Neural progenitor cell (in vitro differentiated cells): ENCODE data around the gene GSG1L.

Experiments used
- EZH2 ChIP-seq: fragments of 200-600 bp; sonication (generic); IDR thresholded peaks from 2 replicates; pipeline ENCODE4 v1.6.1; 2017; ENCODE audit warnings: antibody characterized with exemption, mild to moderate bottlenecking, moderate library complexity
- TF ChIP-seq, protein P1 (sequence below): fragments of 200-600 bp; sonication (generic); IDR thresholded peaks from 2 replicates; pipeline ENCODE4 v1.5.1; 2017; ENCODE audit warnings: antibody characterized with exemption, mild to moderate bottlenecking

DNA sequence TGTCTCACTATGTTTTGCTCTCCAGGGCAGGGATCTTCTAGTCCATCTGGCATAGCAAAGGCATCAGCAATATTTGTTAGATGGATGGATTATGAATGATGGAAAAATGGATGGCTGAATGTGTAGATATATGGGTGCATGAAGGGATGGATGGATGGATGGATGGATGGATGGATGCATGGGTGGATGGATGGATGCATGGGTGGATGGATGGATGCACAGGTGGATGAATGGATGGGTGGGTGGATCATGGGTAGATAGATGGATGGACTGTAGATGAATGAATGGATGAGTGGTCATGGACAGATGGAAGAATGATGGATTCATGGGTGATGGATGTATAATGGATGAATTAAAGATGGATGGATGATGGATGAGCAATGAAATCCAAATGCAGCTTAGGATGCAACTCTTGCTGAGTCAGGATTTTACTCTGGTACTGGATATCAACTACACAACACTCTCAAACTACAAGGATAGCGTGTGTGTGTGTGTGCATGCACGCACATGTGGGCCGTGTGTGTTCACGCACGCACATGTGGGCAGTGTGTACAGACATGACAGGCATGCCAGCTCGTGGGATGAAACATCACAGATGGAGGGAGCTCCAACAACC is 34.0 kb downstream of the GSG1L start:
- TF ChIP-seq, protein P1, sequence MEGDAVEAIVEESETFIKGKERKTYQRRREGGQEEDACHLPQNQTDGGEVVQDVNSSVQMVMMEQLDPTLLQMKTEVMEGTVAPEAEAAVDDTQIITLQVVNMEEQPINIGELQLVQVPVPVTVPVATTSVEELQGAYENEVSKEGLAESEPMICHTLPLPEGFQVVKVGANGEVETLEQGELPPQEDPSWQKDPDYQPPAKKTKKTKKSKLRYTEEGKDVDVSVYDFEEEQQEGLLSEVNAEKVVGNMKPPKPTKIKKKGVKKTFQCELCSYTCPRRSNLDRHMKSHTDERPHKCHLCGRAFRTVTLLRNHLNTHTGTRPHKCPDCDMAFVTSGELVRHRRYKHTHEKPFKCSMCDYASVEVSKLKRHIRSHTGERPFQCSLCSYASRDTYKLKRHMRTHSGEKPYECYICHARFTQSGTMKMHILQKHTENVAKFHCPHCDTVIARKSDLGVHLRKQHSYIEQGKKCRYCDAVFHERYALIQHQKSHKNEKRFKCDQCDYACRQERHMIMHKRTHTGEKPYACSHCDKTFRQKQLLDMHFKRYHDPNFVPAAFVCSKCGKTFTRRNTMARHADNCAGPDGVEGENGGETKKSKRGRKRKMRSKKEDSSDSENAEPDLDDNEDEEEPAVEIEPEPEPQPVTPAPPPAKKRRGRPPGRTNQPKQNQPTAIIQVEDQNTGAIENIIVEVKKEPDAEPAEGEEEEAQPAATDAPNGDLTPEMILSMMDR = no peak
- TF ChIP-seq EZH2 = no peak
